Peyer's patch (tissue), 4 donors: ENCODE measurements around the gene ANXA10.

Experiments used
- CTCF ChIP-seq, 6 experiments: fragments of 450-650 bp in 4 of 6; fragments of 200-600 bp in 2 of 6; sonication (generic) in 1 of 6; IDR thresholded peaks; one replicate each; pipeline ENCODE4 v1.5.1; 2017 to 2019; ENCODE audit warnings: antibody characterized with exemption in 6 of 6, mild to moderate bottlenecking in 3 of 6, moderate library complexity in 1 of 6
- POLR2A ChIP-seq, 2 donors: fragments of 450-650 bp; IDR thresholded peaks; one replicate each; pipeline ENCODE4 v1.5.1; 2017; ENCODE audit warnings: antibody characterized with exemption in 2 of 2, mild to moderate bottlenecking in 2 of 2, moderate library complexity in 2 of 2

GRCh38 chr4:168154546-168155277 lies 62.4 kb downstream of the ANXA10 start:
- no peak for TF ChIP-seq CTCF (IDR thresholded peaks at IDR 0.05)
- no peak for TF ChIP-seq POLR2A (IDR thresholded peaks at IDR 0.05)
